ENCODE measurements around the gene MYG1. TPM values are rescaled to one million over a fixed set of nuclear protein-coding genes. Genes with fewer than 3 reads are reported as not detected.
A peak's percentile ranks its signal among the peaks of the same experiment; 100 is the strongest.

Gene MYG1
- polyA plus RNA-seq, 1 donor (not counting 4 experiments of a cell fraction or from before 2014, with no cell fraction given): 27.2 TPM

DNA sequence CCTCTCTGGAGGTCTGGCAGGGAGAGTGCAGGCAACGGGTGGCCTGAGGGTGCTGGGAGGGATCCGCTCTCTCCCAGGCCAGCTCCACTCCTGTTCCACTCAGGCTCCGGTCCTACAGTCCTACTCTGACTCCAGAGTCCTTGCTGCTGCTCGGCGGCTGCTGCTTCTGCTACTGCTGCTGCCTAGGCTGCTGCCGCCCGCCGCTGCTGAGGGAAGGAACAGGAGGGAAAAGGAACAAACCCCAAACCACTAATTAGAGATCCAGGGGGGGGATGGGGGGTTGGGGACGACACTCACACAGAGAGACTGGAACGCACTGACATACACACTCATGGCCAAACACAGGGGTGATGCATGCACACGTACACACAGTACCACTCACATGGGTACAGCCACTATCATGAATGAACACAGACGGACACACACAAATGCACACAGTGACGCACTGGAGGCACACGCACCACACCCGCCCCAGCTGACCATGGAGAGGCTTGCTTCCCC is 36.7 kb downstream of the MYG1 start, which contains the start of gene SP7:
Gene SP7, minus strand, starts transcription at position 174 of the 501 bp plus-strand sequence. CDS start 708 bp downstream, outside the sequence.
- no peak within 1 kb of the TSS for H3K27ac ChIP-seq (ENCODE audit: control insufficient read depth, insufficient read depth, low read length)
- FAIRE-seq (no peak), DNase-seq (ENCODE audit: low read depth, low spot score) (no peak)
- H3K4me1 ChIP-seq (ENCODE audit: control insufficient read depth, extremely low read depth, insufficient read depth, low read length): no peaks in the 10 kb centered on the region
- no peak within 1 kb of the TSS for H2AFZ ChIP-seq (ENCODE audit: control insufficient read depth, low read length)
- no peak within 1 kb of the TSS for H3K4me2 ChIP-seq (ENCODE audit: control insufficient read depth, extremely low read depth, insufficient read depth, low read depth, low read length)
- H3K36me3 ChIP-seq (ENCODE audit: control insufficient read depth in 2 of 2, extremely low read depth in 1 of 2, insufficient read depth in 2 of 2, low read length in 2 of 2): no peaks in the 10 kb centered on the region
- no peak within 1 kb of the TSS for H3K4me3 ChIP-seq (ENCODE audit: control insufficient read depth in 2 of 3, extremely low read depth in 1 of 3, insufficient read depth in 2 of 3, low read depth in 1 of 3, low read length in 3 of 3)
- no peaks in the 10 kb centered on the region for H3K9me1 ChIP-seq (ENCODE audit: control insufficient read depth, extremely low read depth, insufficient read depth, low read length)
- dilution Hi-C loops (cut with MboI; ENCODE audit: extremely low pct_ligation_motif_present, low sequenced_read_pairs): no loop called here
- no peaks in the 10 kb centered on the region for H3K79me2 ChIP-seq (ENCODE audit: control insufficient read depth, insufficient read depth, low read length)
- H4K20me1 ChIP-seq (ENCODE audit: control insufficient read depth, extremely low read depth, insufficient read depth, low read length): no peaks in the 10 kb centered on the region
- no peaks in the 10 kb centered on the region for H3K9me3 ChIP-seq (ENCODE audit: control insufficient read depth, low read depth, low read length)
- H3K27me3 ChIP-seq (ENCODE audit: control insufficient read depth, extremely low read depth, insufficient read depth, low read length): peaks cover 38% of the 10 kb centered on the region
- H3K9ac ChIP-seq (ENCODE audit: control insufficient read depth, extremely low read depth, insufficient read depth, low read length): no peak within 1 kb of the TSS
- TF ChIP-seq, protein P1, sequence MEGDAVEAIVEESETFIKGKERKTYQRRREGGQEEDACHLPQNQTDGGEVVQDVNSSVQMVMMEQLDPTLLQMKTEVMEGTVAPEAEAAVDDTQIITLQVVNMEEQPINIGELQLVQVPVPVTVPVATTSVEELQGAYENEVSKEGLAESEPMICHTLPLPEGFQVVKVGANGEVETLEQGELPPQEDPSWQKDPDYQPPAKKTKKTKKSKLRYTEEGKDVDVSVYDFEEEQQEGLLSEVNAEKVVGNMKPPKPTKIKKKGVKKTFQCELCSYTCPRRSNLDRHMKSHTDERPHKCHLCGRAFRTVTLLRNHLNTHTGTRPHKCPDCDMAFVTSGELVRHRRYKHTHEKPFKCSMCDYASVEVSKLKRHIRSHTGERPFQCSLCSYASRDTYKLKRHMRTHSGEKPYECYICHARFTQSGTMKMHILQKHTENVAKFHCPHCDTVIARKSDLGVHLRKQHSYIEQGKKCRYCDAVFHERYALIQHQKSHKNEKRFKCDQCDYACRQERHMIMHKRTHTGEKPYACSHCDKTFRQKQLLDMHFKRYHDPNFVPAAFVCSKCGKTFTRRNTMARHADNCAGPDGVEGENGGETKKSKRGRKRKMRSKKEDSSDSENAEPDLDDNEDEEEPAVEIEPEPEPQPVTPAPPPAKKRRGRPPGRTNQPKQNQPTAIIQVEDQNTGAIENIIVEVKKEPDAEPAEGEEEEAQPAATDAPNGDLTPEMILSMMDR (optimal IDR thresholded peaks at IDR 0.05 in 1 of 3, IDR thresholded peaks at IDR 0.05 in 1 of 3, conservative IDR thresholded peaks at IDR 0.05 in 1 of 3; ENCODE audit: extremely low read depth in 1 of 3, insufficient read depth in 2 of 3, low read length in 3 of 3): no peak
- peak; percentile 28 for TF ChIP-seq EZH2 (IDR thresholded peaks at IDR 0.05; ENCODE audit: low read length)

DNA sequence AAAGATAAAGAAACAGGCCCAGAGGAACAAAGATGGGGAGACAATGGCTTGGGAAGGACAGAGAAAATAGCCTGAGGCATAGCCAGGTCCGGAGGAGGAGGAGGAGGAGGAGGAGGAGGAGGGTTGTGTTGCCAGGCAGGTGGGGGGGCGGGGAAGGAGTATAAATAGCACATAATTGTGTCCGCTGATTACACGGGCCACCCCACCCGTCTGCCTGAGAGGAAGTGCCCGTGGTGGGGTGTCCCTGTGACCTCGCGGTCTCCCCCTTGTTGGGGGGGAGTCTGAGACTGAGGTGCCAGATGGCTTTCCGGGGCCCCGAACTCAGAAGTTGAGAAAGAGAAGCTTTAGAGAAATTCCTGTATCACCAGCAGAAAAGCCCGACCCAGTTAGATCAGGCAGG is 38.5 kb downstream of the MYG1 start:
- Histone ChIP-seq H3K9ac (ENCODE audit: control insufficient read depth, extremely low read depth, insufficient read depth, low read length) (no peak overlapping the region), H3K9me1 (ENCODE audit: control insufficient read depth, extremely low read depth, insufficient read depth, low read length) (no peaks in the 10 kb centered on the region), H3K27ac (ENCODE audit: control insufficient read depth, insufficient read depth, low read length) (no peak overlapping the region), H3K79me2 (ENCODE audit: control insufficient read depth, insufficient read depth, low read length) (no peaks in the 10 kb centered on the region), H3K36me3 (ENCODE audit: control insufficient read depth in 2 of 2, extremely low read depth in 1 of 2, insufficient read depth in 2 of 2, low read length in 2 of 2) (no peaks in the 10 kb centered on the region), H3K9me3 (ENCODE audit: control insufficient read depth, low read depth, low read length) (no peaks in the 10 kb centered on the region), H3K27me3 (ENCODE audit: control insufficient read depth, extremely low read depth, insufficient read depth, low read length) (peaks cover 38% of the 10 kb centered on the region), H3K4me1 (ENCODE audit: control insufficient read depth, extremely low read depth, insufficient read depth, low read length) (no peaks in the 10 kb centered on the region), H3K4me2 (ENCODE audit: control insufficient read depth, extremely low read depth, insufficient read depth, low read depth, low read length) (no peak overlapping the region), H2AFZ (ENCODE audit: control insufficient read depth, low read length) (no peak overlapping the region), H4K20me1 (ENCODE audit: control insufficient read depth, extremely low read depth, insufficient read depth, low read length) (no peaks in the 10 kb centered on the region), H3K4me3 (ENCODE audit: control insufficient read depth in 2 of 3, extremely low read depth in 1 of 3, insufficient read depth in 2 of 3, low read depth in 1 of 3, low read length in 3 of 3) (no peak overlapping the region)
- FAIRE-seq (no peak), DNase-seq (ENCODE audit: low read depth, low spot score) (no peak)
- dilution Hi-C loops (cut with MboI; ENCODE audit: extremely low pct_ligation_motif_present, low sequenced_read_pairs): no loop called here
- TF ChIP-seq, protein P1 (optimal IDR thresholded peaks at IDR 0.05 in 1 of 3, IDR thresholded peaks at IDR 0.05 in 1 of 3, conservative IDR thresholded peaks at IDR 0.05 in 1 of 3; ENCODE audit: extremely low read depth in 1 of 3, insufficient read depth in 2 of 3, low read length in 3 of 3): no peak
- TF ChIP-seq EZH2 (IDR thresholded peaks at IDR 0.05; ENCODE audit: low read length): no peak

Data from keratinocyte (primary cell).